Measurements from ENCODE around the gene DUSP1. TPM values are rescaled to one million over a fixed set of nuclear protein-coding genes. Genes with fewer than 3 reads are reported as not detected.

Gene DUSP1
- total and polyA plus RNA-seq, 2 donors from 2014 or later, result 172 to 298 TPM

GRCh38 chr5:172727551-172727950 lies 43.4 kb downstream of the DUSP1 start:
- FAIRE-seq (no peak), DNase-seq (peak in 4 of 5 donors; percentile 49 to 87 (median 59))
- Histone ChIP-seq H3K4me1 (ENCODE audit: control insufficient read depth in 2 of 3, insufficient read depth in 2 of 3, low read depth in 1 of 3, low read length in 3 of 3) (peaks cover 0 to 11% (median 5%) of the 10 kb centered on the region in 3 donors), H3K9me3 (ENCODE audit: control insufficient read depth in 2 of 3, insufficient read depth in 1 of 3, low read length in 3 of 3) (no peaks in the 10 kb centered on the region), H3K27ac (ENCODE audit: low read depth in 2 of 2, low read length in 2 of 2) (peak overlapping the region in 1 of 2 donors; percentile 3), H3K4me3 (ENCODE audit: low read length in 3 of 3) (no peak overlapping the region), H3K27me3 (ENCODE audit: control insufficient read depth, insufficient read depth, low read length) (no peaks in the 10 kb centered on the region), H3K36me3 (ENCODE audit: control insufficient read depth in 2 of 3, insufficient read depth in 3 of 3, low read length in 3 of 3) (no peaks in the 10 kb centered on the region), H3K9ac (ENCODE audit: low read length in 3 of 3) (no peak overlapping the region)
- TF ChIP-seq CTCF (IDR thresholded peaks at IDR 0.05; ENCODE audit: borderline replicate concordance, extremely low read depth, insufficient read depth), result no peak
- intact Hi-C loops (cut with DNase I), result no loop called here

- Histone ChIP-seq H3K4me1 (ENCODE audit: control insufficient read depth in 2 of 3, insufficient read depth in 2 of 3, low read depth in 1 of 3, low read length in 3 of 3) (peaks cover 0 to 11% (median 11%) of the 10 kb centered on the region in 3 donors), H3K36me3 (ENCODE audit: control insufficient read depth in 2 of 3, insufficient read depth in 3 of 3, low read length in 3 of 3) (no peaks in the 10 kb centered on the region), H3K9ac (ENCODE audit: low read length in 3 of 3) (peak overlapping the region in 1 of 3 donors; percentile 51), H3K9me3 (ENCODE audit: control insufficient read depth in 2 of 3, insufficient read depth in 1 of 3, low read length in 3 of 3) (no peaks in the 10 kb centered on the region), H3K27me3 (ENCODE audit: control insufficient read depth, insufficient read depth, low read length) (no peaks in the 10 kb centered on the region), H3K27ac (ENCODE audit: low read depth in 2 of 2, low read length in 2 of 2) (peak overlapping the region in 1 of 2 donors; percentile 9), H3K4me3 (ENCODE audit: low read length in 3 of 3) (no peak overlapping the region)
- FAIRE-seq, result no peak
- DNase-seq, result peak in 1 of 5 donors; percentile 63
- TF ChIP-seq CTCF (IDR thresholded peaks at IDR 0.05; ENCODE audit: borderline replicate concordance, extremely low read depth, insufficient read depth), result no peak
- intact Hi-C loops (cut with DNase I), result no loop called here
These were observed 44.0 kb downstream of the DUSP1 start for GRCh38 chr5:172726966-172727365.

- Histone ChIP-seq H3K9ac (ENCODE audit: low read length in 3 of 3) (no peak overlapping the region), H3K4me1 (ENCODE audit: control insufficient read depth in 2 of 3, insufficient read depth in 2 of 3, low read depth in 1 of 3, low read length in 3 of 3) (peaks cover 0 to 19% (median 12%) of the 10 kb centered on the region in 3 donors), H3K4me3 (ENCODE audit: low read length in 3 of 3) (no peak overlapping the region), H3K36me3 (ENCODE audit: control insufficient read depth in 2 of 3, insufficient read depth in 3 of 3, low read length in 3 of 3) (no peaks in the 10 kb centered on the region), H3K9me3 (ENCODE audit: control insufficient read depth in 2 of 3, insufficient read depth in 1 of 3, low read length in 3 of 3) (no peaks in the 10 kb centered on the region), H3K27me3 (ENCODE audit: control insufficient read depth, insufficient read depth, low read length) (no peaks in the 10 kb centered on the region), H3K27ac (ENCODE audit: low read depth in 2 of 2, low read length in 2 of 2) (no peak overlapping the region)
- DNase-seq (peak in 1 of 5 donors; percentile 43), FAIRE-seq (no peak)
- no peak for TF ChIP-seq CTCF (IDR thresholded peaks at IDR 0.05; ENCODE audit: borderline replicate concordance, extremely low read depth, insufficient read depth)
- intact Hi-C loops (cut with DNase I), result no loop called here
These were observed 45.2 kb downstream of the DUSP1 start for GRCh38 chr5:172725785-172726184.

GRCh38 chr5:172725273-172725672 lies 45.7 kb downstream of the DUSP1 start:
- DNase-seq (peak in 1 of 5 donors; percentile 46), FAIRE-seq (no peak)
- Histone ChIP-seq H3K27me3 (ENCODE audit: control insufficient read depth, insufficient read depth, low read length) (no peaks in the 10 kb centered on the region), H3K9ac (ENCODE audit: low read length in 3 of 3) (no peak overlapping the region), H3K4me1 (ENCODE audit: control insufficient read depth in 2 of 3, insufficient read depth in 2 of 3, low read depth in 1 of 3, low read length in 3 of 3) (peaks cover 0 to 19% (median 12%) of the 10 kb centered on the region in 3 donors), H3K9me3 (ENCODE audit: control insufficient read depth in 2 of 3, insufficient read depth in 1 of 3, low read length in 3 of 3) (no peaks in the 10 kb centered on the region), H3K36me3 (ENCODE audit: control insufficient read depth in 2 of 3, insufficient read depth in 3 of 3, low read length in 3 of 3) (no peaks in the 10 kb centered on the region), H3K27ac (ENCODE audit: low read depth in 2 of 2, low read length in 2 of 2) (no peak overlapping the region), H3K4me3 (ENCODE audit: low read length in 3 of 3) (no peak overlapping the region)
- intact Hi-C loops (cut with DNase I), result no loop called here
- TF ChIP-seq CTCF (IDR thresholded peaks at IDR 0.05; ENCODE audit: borderline replicate concordance, extremely low read depth, insufficient read depth), result no peak
